GM10266 (cell line): ENCODE measurements around the gene UBAC1.

Experiments
- DNase-seq: peaks from one replicate; pipeline ENCODE4 v3.0.0; 2012; ENCODE audit errors: extremely low spot score
- CTCF ChIP-seq: IDR thresholded peaks from 2 replicates; pipeline ENCODE4 v1.5.1; 2012; ENCODE audit warnings: mild to moderate bottlenecking, low read depth; ENCODE audit not compliant: control insufficient read depth, insufficient read depth; ENCODE audit errors: missing control alignments

Gene UBAC1

GRCh38 chr9:136001231-136001630 lies 40.1 kb upstream of the UBAC1 start:
- no peak for DNase-seq
- no peak for TF ChIP-seq CTCF

- no peak for DNase-seq
- no peak for TF ChIP-seq CTCF
Observed at GRCh38 chr9:135998410-135999071, 37.4 kb upstream of the UBAC1 start.

DNA sequence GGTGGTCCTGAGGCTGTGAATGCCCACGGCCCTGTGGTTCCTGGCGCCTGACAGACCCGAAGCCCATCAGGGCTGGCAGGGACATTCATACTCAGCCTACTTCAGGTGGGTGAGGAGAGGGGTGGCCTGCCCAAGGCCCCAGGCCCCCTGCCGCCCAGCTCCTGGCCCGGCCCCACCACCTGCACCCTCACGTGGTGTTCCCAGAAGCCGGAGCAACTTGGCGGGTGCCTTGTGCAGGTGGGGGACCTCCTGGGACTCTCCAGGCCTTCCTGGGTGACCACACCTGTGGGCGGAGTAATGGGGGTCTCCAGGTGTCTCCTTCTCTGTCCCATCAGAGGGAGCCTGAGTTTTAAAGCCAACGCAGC lies 36.8 kb upstream of the UBAC1 start:
- DNase-seq, result no peak
- no peak for TF ChIP-seq CTCF

- no peak for TF ChIP-seq CTCF
- DNase-seq, result no peak
Observed at GRCh38 chr9:135997090-135998015, 36.2 kb upstream of the UBAC1 start.

- TF ChIP-seq CTCF, result no peak
- no peak for DNase-seq
Observed at GRCh38 chr9:135995816-135996215, 34.6 kb upstream of the UBAC1 start.

GRCh38 chr9:135994501-135995192 lies 33.5 kb upstream of the UBAC1 start:
- no peak for TF ChIP-seq CTCF
- DNase-seq, result no peak
